ENCODE data around the gene HS3ST6. TPM values are rescaled to one million over a fixed set of nuclear protein-coding genes. Genes with fewer than 3 reads are reported as not detected.
A peak's percentile ranks its signal among the peaks of the same experiment; 100 is the strongest.

The HS3ST6 gene
- total RNA-seq, 1 donor: not detected

DNA sequence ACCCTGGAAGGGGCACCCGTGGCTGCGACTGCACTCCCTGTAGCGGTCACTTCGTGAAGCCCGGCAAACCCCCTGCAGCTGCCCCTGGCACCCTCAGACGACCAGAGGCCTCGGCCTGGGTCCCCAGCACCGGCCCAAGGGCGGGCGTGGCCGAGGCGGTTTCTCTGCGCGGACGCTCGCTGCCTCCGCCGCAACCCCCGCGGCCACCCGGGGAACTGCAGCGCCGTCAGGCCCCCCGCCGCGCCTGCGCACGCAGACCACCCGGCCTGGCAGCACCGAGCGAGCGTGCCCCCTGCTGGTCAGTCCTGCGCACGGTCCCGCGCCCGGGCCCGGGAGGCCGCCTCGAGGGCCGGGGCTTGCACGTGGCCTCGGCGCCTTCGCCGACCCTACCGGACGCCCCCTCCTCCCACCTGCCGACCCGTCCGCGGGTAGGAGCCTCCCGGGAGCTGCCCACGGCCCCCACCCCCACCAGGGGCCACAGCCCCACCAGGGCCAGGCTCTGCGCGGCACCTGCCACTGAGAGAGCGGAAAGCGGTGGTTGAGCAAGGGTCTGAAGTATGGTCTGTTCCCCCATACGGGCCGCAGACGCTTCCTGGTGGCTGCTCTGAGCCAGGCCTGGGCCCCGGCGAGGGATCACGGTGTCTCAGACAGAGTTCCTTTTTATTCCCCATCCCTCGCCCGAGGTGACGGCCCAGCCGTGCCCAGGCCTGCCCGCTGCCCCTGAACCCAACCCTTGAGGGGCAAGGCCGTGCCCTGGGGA is 11.5 kb upstream of the HS3ST6 start:
- TF ChIP-seq, protein P1, sequence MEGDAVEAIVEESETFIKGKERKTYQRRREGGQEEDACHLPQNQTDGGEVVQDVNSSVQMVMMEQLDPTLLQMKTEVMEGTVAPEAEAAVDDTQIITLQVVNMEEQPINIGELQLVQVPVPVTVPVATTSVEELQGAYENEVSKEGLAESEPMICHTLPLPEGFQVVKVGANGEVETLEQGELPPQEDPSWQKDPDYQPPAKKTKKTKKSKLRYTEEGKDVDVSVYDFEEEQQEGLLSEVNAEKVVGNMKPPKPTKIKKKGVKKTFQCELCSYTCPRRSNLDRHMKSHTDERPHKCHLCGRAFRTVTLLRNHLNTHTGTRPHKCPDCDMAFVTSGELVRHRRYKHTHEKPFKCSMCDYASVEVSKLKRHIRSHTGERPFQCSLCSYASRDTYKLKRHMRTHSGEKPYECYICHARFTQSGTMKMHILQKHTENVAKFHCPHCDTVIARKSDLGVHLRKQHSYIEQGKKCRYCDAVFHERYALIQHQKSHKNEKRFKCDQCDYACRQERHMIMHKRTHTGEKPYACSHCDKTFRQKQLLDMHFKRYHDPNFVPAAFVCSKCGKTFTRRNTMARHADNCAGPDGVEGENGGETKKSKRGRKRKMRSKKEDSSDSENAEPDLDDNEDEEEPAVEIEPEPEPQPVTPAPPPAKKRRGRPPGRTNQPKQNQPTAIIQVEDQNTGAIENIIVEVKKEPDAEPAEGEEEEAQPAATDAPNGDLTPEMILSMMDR (IDR thresholded peaks at IDR 0.05; ENCODE audit: insufficient read depth, low read depth, low read length): peak; percentile 87
- H3K4me3 ChIP-seq (ENCODE audit: low read depth, low read length): peak overlapping the region; percentile 64
- DNase-seq (ENCODE audit: low read depth): peak; percentile 82

DNA sequence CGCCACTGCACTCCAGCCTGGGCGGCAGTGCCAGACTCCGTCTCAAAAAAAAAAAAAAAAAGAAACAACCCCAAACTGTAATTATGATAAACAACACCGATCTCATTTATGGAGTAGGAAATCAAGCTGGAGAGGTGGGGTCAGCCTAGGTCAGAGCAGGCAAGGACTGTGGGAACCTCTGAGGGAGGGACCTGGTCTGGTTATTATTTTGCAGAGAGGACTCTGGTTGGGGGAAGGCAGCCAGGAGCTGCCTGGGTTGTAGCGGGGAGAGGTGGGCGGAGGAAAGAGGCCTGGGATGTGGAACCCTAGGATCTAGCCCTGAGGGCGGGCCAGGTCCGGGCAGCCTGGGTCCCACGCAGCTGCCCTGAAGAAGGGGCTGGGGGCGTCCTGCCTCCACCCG is 10.9 kb upstream of the HS3ST6 start:
- peak overlapping the region; percentile 64 for H3K4me3 ChIP-seq (ENCODE audit: low read depth, low read length)
- TF ChIP-seq, protein P1 (IDR thresholded peaks at IDR 0.05; ENCODE audit: insufficient read depth, low read depth, low read length): no peak
- DNase-seq (ENCODE audit: low read depth): peak; percentile 41

DNA sequence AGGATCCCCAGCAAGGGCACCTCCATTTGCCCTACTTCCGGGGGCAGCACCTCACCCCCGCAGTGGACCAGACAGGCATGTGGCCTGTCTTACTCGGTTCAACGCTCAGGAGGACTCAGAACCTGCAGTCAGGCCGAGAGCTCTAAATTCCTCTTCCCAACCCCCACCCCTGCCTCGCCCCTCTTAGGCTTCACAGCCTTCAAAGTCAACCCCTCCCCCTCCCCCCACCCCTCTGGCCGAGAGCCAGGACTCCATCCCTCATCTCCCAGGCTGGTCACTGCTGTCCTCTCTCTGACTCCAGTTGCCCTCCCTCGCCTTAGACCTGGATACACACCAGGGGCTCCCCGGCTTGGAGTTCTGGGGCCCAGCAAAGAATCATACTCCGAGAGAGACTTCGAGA is 8.1 kb upstream of the HS3ST6 start:
- no peak overlapping the region for H3K4me3 ChIP-seq (ENCODE audit: low read depth, low read length)
- TF ChIP-seq, protein P1 (IDR thresholded peaks at IDR 0.05; ENCODE audit: insufficient read depth, low read depth, low read length): no peak
- no peak for DNase-seq (ENCODE audit: low read depth)

DNA sequence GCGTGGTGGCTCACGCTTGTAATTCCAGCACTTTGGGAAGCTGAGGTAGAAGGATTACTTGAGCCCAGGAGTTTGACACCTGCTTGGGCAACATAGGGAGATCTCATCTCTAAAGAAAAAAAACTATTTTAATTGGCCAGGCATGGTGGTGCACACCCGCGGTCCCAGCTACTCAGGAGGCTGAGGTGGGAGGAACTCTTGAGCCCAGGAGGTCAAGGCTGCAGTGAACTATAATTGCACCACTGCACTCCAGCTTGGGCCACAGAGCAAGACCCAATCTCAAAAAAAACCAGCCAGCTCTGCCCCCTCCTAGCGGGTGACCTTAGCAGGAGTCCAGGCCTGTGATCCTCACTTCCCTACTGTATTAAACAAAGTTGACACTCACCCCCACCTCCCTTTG is 5.9 kb upstream of the HS3ST6 start:
- no peak for DNase-seq (ENCODE audit: low read depth)
- TF ChIP-seq, protein P1 (IDR thresholded peaks at IDR 0.05; ENCODE audit: insufficient read depth, low read depth, low read length): no peak
- no peak overlapping the region for H3K4me3 ChIP-seq (ENCODE audit: low read depth, low read length)

DNA sequence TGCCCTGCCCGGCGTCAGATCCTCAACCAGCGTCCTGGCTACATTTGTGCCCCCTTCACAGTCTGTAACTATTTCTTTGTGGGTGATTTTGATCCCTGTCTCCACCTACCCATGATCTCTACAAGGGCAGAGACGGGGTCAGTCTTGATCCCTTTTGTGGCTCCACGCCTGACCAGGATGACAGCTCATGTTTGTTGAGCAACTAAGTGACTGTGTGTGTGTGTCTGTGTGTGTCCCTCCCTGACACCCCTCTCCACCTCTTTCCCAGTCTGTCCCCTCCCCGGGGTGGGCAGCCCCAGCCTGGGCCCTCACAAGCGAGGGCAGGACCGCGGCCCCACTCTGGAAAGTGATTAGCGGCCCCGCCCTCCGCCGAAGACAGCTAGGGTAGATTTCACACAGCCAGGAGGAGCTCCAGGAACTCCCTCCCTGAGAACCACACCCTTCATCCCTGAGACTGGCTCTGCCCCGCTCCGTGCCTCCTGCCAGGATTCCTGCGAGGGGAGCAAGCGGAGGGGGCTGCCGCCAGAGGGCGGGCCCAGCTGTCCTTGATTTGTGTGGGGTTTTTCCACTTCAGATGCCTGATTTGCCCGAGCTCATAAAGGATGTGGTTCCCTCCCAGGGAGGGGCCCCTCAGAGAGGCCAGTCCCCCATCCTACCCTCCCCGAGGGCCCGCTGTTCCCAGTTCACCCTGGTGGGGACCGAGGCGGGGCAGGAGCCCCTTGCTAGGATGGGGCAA is 5.3 kb upstream of the HS3ST6 start:
- H3K4me3 ChIP-seq (ENCODE audit: low read depth, low read length): no peak overlapping the region
- DNase-seq (ENCODE audit: low read depth): peak; percentile 76
- TF ChIP-seq, protein P1 (IDR thresholded peaks at IDR 0.05; ENCODE audit: insufficient read depth, low read depth, low read length): peak; percentile 48

DNA sequence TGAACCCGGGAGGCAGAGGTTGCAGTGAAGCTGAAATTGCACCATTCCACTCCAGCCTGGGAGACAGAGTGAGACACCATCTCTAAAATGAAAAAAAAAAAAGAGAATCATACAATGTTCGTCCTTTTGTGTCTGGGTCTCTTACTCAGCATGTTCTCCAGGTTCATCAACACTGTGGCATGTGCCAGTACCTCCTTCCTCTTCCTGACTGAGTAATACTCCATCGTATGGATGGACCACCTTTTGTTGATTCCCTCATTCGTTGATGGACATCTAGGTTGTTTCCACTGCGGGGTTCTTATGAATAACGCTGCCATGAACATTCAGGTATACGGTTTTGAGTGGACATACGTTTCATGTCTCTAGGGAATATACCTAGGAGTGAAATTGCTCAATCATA is 4.1 kb upstream of the HS3ST6 start:
- no peak overlapping the region for H3K4me3 ChIP-seq (ENCODE audit: low read depth, low read length)
- DNase-seq (ENCODE audit: low read depth): no peak
- TF ChIP-seq, protein P1 (IDR thresholded peaks at IDR 0.05; ENCODE audit: insufficient read depth, low read depth, low read length): no peak

Measured in fibroblast of villous mesenchyme (primary cell).